Mesenchymal stem cell (in vitro differentiated cells and primary cell): ENCODE results near the gene SRF.

Experiments used
- DNase-seq: peaks from one replicate; pipeline ENCODE4 v3.0.0-alpha.2; 2013
- H2AFZ ChIP-seq: one replicate; pipeline ENCODE4 v1.6.1; 2013; ENCODE audit warnings: low read depth, mild to moderate bottlenecking, control low read depth, inconsistent platforms, low read length, moderate library complexity
- H2AK5ac ChIP-seq: 2 replicates; pipeline ENCODE4 v1.6.1; 2013; ENCODE audit warnings: low read length, moderate library complexity, mild to moderate bottlenecking, inconsistent platforms; ENCODE audit not compliant: severe bottlenecking
- H2BK120ac ChIP-seq: one replicate; pipeline ENCODE4 v1.6.1; 2013; ENCODE audit warnings: low read depth, mild to moderate bottlenecking, inconsistent platforms, low read length, moderate library complexity
- H2BK12ac ChIP-seq, 2 experiments: one replicate each; pipeline ENCODE4 v1.6.1; 2013; ENCODE audit warnings: inconsistent platforms in 2 of 2, low read length in 2 of 2, mild to moderate bottlenecking in 2 of 2, moderate library complexity in 2 of 2, control low read depth in 1 of 2
- H2BK15ac ChIP-seq: one replicate; pipeline ENCODE4 v1.6.1; 2013; ENCODE audit warnings: mild to moderate bottlenecking, low read depth, inconsistent platforms; ENCODE audit not compliant: poor library complexity, severe bottlenecking
- H2BK5ac ChIP-seq: 2 replicates; pipeline ENCODE4 v1.6.1; 2013; ENCODE audit warnings: low read depth, mild to moderate bottlenecking, low read length, control low read depth, inconsistent platforms; ENCODE audit not compliant: poor library complexity, severe bottlenecking
- H3K14ac ChIP-seq, 2 experiments: one replicate each; pipeline ENCODE4 v1.6.1; 2013; ENCODE audit warnings: inconsistent platforms in 2 of 2, low read length in 2 of 2, control low read depth in 1 of 2, mild to moderate bottlenecking in 1 of 2, moderate library complexity in 1 of 2
- H3K18ac ChIP-seq, 2 experiments: one replicate each; pipeline ENCODE4 v1.6.1; 2013; ENCODE audit warnings: inconsistent platforms in 2 of 2, low read length in 2 of 2, control low read depth in 1 of 2, low read depth in 1 of 2, mild to moderate bottlenecking in 1 of 2
- H3K23ac ChIP-seq, 2 experiments: one replicate each; pipeline ENCODE4 v1.6.1; 2013; ENCODE audit warnings: inconsistent platforms in 2 of 2, low read length in 2 of 2, mild to moderate bottlenecking in 2 of 2, moderate library complexity in 2 of 2, control low read depth in 1 of 2
- H3K27ac ChIP-seq: 2 replicates; pipeline ENCODE4 v1.5.1; 2013; ENCODE audit warnings: mild to moderate bottlenecking, moderate library complexity, low read length, control low read depth, inconsistent platforms; ENCODE audit not compliant: poor library complexity, severe bottlenecking
- H3K27me3 ChIP-seq, 2 experiments: 2 replicates each; pipeline versions ENCODE4 v1.6.1 to v1.7.0; 2013; ENCODE audit warnings: low read length in 2 of 2, mild to moderate bottlenecking in 2 of 2, moderate library complexity in 2 of 2, control low read depth in 1 of 2, inconsistent platforms in 1 of 2; ENCODE audit not compliant: control insufficient read depth in 1 of 2, insufficient read depth in 1 of 2
- H3K36me3 ChIP-seq, 2 experiments: 2 replicates each; pipeline versions ENCODE4 v1.6.1 to v1.7.0; 2013; ENCODE audit warnings: low read length in 2 of 2, control low read depth in 1 of 2, inconsistent platforms in 1 of 2, low read depth in 1 of 2, mild to moderate bottlenecking in 1 of 2; ENCODE audit not compliant: insufficient read depth in 2 of 2, control insufficient read depth in 1 of 2
- H3K4ac ChIP-seq, 2 experiments: one replicate each; pipeline ENCODE4 v1.6.1; 2013; ENCODE audit warnings: inconsistent platforms in 2 of 2, low read length in 2 of 2, mild to moderate bottlenecking in 2 of 2, moderate library complexity in 2 of 2, control low read depth in 1 of 2, low read depth in 1 of 2
- H3K4me1 ChIP-seq: 2 replicates; pipeline ENCODE4 v1.6.1; 2013; ENCODE audit warnings: low read depth, low read length, control low read depth; ENCODE audit not compliant: control insufficient read depth, insufficient read depth
- H3K4me2 ChIP-seq: 2 replicates; pipeline ENCODE4 v1.6.1; 2013; ENCODE audit warnings: low read length, mild to moderate bottlenecking, inconsistent platforms; ENCODE audit not compliant: poor library complexity, severe bottlenecking
- H3K4me3 ChIP-seq, 2 experiments: 2 replicates each; pipeline versions ENCODE4 v1.5.1 to v1.7.0; 2013; ENCODE audit warnings: low read length in 2 of 2, mild to moderate bottlenecking in 2 of 2, control low read depth in 1 of 2, low read depth in 1 of 2; ENCODE audit not compliant: insufficient read depth in 1 of 2
- H3K79me1 ChIP-seq: replicated peaks from 2 replicates; pipeline ENCODE4 v1.6.1; 2013; ENCODE audit warnings: mild to moderate bottlenecking, control low read depth, low read length, inconsistent platforms; ENCODE audit not compliant: poor library complexity, severe bottlenecking
- H3K9ac ChIP-seq: 2 replicates; pipeline ENCODE4 v1.7.0; 2013; ENCODE audit warnings: mild to moderate bottlenecking, low read length, moderate library complexity
- H3K9me3 ChIP-seq: 2 replicates; pipeline ENCODE4 v1.7.0; 2013; ENCODE audit warnings: mild to moderate bottlenecking, low read length; ENCODE audit not compliant: control insufficient read depth
- H4K8ac ChIP-seq: one replicate; pipeline ENCODE4 v1.6.1; 2013; ENCODE audit warnings: inconsistent platforms, mild to moderate bottlenecking, low read length, moderate library complexity
- H4K91ac ChIP-seq: one replicate; pipeline ENCODE4 v1.6.1; 2013; ENCODE audit warnings: mild to moderate bottlenecking, low read length, inconsistent platforms
- WGBS: methylation state at CpG from one replicate; pipeline ENCODE4 v1.1.7; 2013; ENCODE audit warnings: mixed read lengths; 5-methylcytosine and 5-hydroxymethylcytosine counted together

Gene SRF

GRCh38 chr6:43216200-43216599 is 45.1 kb downstream of the SRF start:
- peak overlapping the region in 1 of 2 experiments; percentile 60 for H3K23ac ChIP-seq
- no peak overlapping the region for H3K27ac ChIP-seq
- H3K79me1 ChIP-seq: no peaks in the 10 kb centered on the region

DNA sequence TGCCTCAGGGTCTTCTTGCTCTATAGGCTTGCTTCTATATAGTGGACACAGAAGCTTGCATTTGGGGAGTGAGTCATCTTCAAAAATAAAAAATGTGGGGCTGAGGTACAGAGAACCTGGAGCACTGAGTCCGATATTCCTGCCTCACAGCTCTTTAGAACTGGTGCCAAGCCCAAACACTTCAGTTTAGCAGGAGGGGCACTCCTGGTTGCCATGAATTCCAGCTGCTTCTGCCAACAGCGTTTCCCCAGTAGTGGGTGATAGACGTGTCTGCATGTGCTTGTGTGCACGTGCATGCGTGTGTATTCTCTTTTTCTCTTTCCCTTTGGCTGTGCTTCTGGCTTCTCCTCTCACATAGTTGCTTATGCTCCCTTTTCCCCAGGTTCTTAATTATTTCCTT is 46.3 kb downstream of the SRF start:
- H3K23ac ChIP-seq: no peak overlapping the region

More at GRCh38 chr6:43216200-43216599, 45.1 kb downstream of the SRF start:
- DNase-seq: no peak
- no peak overlapping the region for H3K4me2 ChIP-seq
- H3K4me1 ChIP-seq: no peaks in the 10 kb centered on the region
- no peak overlapping the region for H2BK12ac ChIP-seq
- no peak overlapping the region for H2AFZ ChIP-seq
- no peak overlapping the region for H3K18ac ChIP-seq
- H4K8ac ChIP-seq: no peak overlapping the region
- no peak overlapping the region for H4K91ac ChIP-seq
- 93% methylated on average over 12 of the region's 12 CpGs for whole genome bisulfite sequencing
- no peaks in the 10 kb centered on the region for H3K9me3 ChIP-seq
- no peak overlapping the region for H2BK120ac ChIP-seq
- H3K27me3 ChIP-seq: no peaks in the 10 kb centered on the region
- no peak overlapping the region for H3K14ac ChIP-seq
- H2BK15ac ChIP-seq: no peak overlapping the region
- H3K4ac ChIP-seq: no peak overlapping the region
- H3K4me3 ChIP-seq: peak overlapping the region in 1 of 2 experiments; percentile 15
- H3K36me3 ChIP-seq: peaks cover 57 to 83% of the 10 kb centered on the region in 2 experiments
- H2BK5ac ChIP-seq: no peak overlapping the region
- no peak overlapping the region for H3K9ac ChIP-seq
- no peak overlapping the region for H2AK5ac ChIP-seq

GRCh38 chr6:43219119-43219518 is 48.0 kb downstream of the SRF start:
- Histone ChIP-seq H3K4me1 (peaks cover 2% of the 10 kb centered on the region), H3K9me3 (no peaks in the 10 kb centered on the region), H4K8ac (no peak overlapping the region), H3K36me3 (peaks cover 76 to 82% of the 10 kb centered on the region in 2 experiments), H3K18ac (no peak overlapping the region), H3K4me2 (no peak overlapping the region), H3K14ac (no peak overlapping the region), H2BK120ac (no peak overlapping the region), H4K91ac (no peak overlapping the region), H3K27me3 (no peaks in the 10 kb centered on the region), H2BK15ac (no peak overlapping the region), H2BK12ac (no peak overlapping the region), H3K79me1 (no peaks in the 10 kb centered on the region), H2BK5ac (no peak overlapping the region), H3K27ac (no peak overlapping the region), H3K9ac (no peak overlapping the region), H3K23ac (no peak overlapping the region), H3K4ac (no peak overlapping the region), H2AK5ac (no peak overlapping the region), H3K4me3 (no peak overlapping the region), H2AFZ (no peak overlapping the region)
- no peak for DNase-seq
- WGBS: 93% methylated on average over 3 of the region's 3 CpGs

More for the DNA sequence above, 46.3 kb downstream of the SRF start:
- Histone ChIP-seq H4K8ac (no peak overlapping the region), H2BK5ac (no peak overlapping the region), H3K36me3 (peaks cover 69 to 82% of the 10 kb centered on the region in 2 experiments), H2AFZ (no peak overlapping the region), H3K4me1 (no peaks in the 10 kb centered on the region), H3K18ac (no peak overlapping the region), H4K91ac (no peak overlapping the region), H3K4me3 (no peak overlapping the region), H2BK15ac (no peak overlapping the region), H3K27ac (no peak overlapping the region), H3K9ac (no peak overlapping the region), H2AK5ac (no peak overlapping the region), H3K14ac (no peak overlapping the region), H2BK12ac (no peak overlapping the region), H3K79me1 (no peaks in the 10 kb centered on the region), H2BK120ac (no peak overlapping the region), H3K4me2 (no peak overlapping the region), H3K9me3 (no peaks in the 10 kb centered on the region), H3K4ac (no peak overlapping the region), H3K27me3 (no peaks in the 10 kb centered on the region)
- 95% methylated on average over 5 of the region's 5 CpGs for WGBS
- no peak for DNase-seq

DNA sequence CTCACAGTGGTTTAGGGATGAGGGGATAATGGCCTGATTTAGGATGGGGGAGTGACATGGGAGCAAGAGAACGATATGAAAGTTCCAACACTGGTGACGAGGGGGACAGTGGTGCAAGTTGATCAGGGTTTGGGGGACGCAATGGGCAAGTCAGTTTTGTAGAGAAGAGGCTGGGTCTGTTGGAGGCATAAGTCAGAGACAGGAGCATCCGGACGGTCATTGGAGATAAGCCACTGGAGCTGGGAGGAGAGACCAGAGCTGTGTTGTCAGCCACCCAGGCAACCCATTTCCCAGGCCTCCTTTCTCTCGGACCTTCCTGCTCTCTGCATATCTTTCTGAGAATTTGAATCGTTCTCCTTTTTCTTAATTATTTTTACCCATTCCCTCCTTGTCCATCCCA is 48.7 kb downstream of the SRF start:
- DNase-seq: no peak
- Histone ChIP-seq H3K4ac (no peak overlapping the region), H3K4me2 (no peak overlapping the region), H3K4me3 (no peak overlapping the region), H2BK120ac (no peak overlapping the region), H2AK5ac (no peak overlapping the region), H3K23ac (no peak overlapping the region), H3K18ac (no peak overlapping the region), H3K9ac (no peak overlapping the region), H3K27me3 (no peaks in the 10 kb centered on the region), H2BK15ac (no peak overlapping the region), H3K9me3 (no peaks in the 10 kb centered on the region), H4K91ac (no peak overlapping the region), H2AFZ (no peak overlapping the region), H2BK12ac (no peak overlapping the region), H3K36me3 (peaks cover 79 to 81% of the 10 kb centered on the region in 2 experiments), H3K14ac (no peak overlapping the region), H3K27ac (no peak overlapping the region), H3K79me1 (no peaks in the 10 kb centered on the region), H4K8ac (no peak overlapping the region), H2BK5ac (no peak overlapping the region), H3K4me1 (peaks cover 2% of the 10 kb centered on the region)
- WGBS: 94% methylated on average over 7 of the region's 7 CpGs
